A673 (cell line): ENCODE measurements around the gene PCDHGA7. TPM values are rescaled to one million over a fixed set of nuclear protein-coding genes. Genes with fewer than 3 reads are reported as not detected.
A peak's percentile ranks its signal among the peaks of the same experiment; 100 is the strongest.

ENCODE experiments used
- BruUV-seq: library from RNA; stranded (reverse); fragments of 400-500 nt; replicated peaks from 2 replicates; lab custom pipeline; 2021; lab: Mats Ljungman, UMichigan
- CTCF ChIA-PET: fragments of 300-600 bp; sonication (Branson Sonifier 250); formaldehyde crosslinking; loops from one replicate; lab custom pipeline; 2022; ENCODE audit warnings: antibody characterized with exemption; lab: Charles Lee
- POLR2A ChIA-PET: fragments of 300-600 bp; sonication (Branson Sonifier 250); formaldehyde crosslinking; loops from one replicate; lab custom pipeline; 2022; ENCODE audit warnings: antibody characterized with exemption; ENCODE audit not compliant: low non-redundant PET; lab: Charles Lee
- DNase-seq: peaks from one replicate; pipeline ENCODE4 v3.0.0-alpha.2; 2015; ENCODE audit warnings: low spot score
- H3K27ac ChIP-seq: fragments of 200-600 bp; sonication (generic); 2 replicates; pipeline ENCODE4 v1.5.1; 2016; ENCODE audit warnings: mixed run types, low read depth, mild to moderate bottlenecking, mixed read lengths, antibody characterized with exemption, low read length; ENCODE audit not compliant: poor library complexity, severe bottlenecking
- H3K27me3 ChIP-seq: fragments of 200-600 bp; sonication (generic); replicated peaks from 2 replicates; pipeline ENCODE4 v1.6.1; 2017; ENCODE audit warnings: mixed run types, low read depth, mild to moderate bottlenecking, mixed read lengths, antibody characterized with exemption, low read length; ENCODE audit not compliant: insufficient read depth, poor library complexity
- H3K36me3 ChIP-seq: fragments of 200-600 bp; sonication (generic); 2 replicates; pipeline ENCODE4 v1.6.1; 2016; ENCODE audit warnings: mixed run types, mild to moderate bottlenecking, mixed read lengths, antibody characterized with exemption, low read length; ENCODE audit not compliant: insufficient read depth, poor library complexity, severe bottlenecking
- H3K4me1 ChIP-seq: fragments of 200-600 bp; sonication (generic); 2 replicates; pipeline ENCODE4 v1.6.1; 2017; ENCODE audit warnings: mixed run types, mild to moderate bottlenecking, mixed read lengths, antibody characterized with exemption, low read length; ENCODE audit not compliant: insufficient read depth, poor library complexity, severe bottlenecking
- H3K4me3 ChIP-seq: fragments of 200-600 bp; sonication (generic); 2 replicates; pipeline ENCODE4 v1.5.1; 2016; ENCODE audit warnings: low read depth, mixed run types, mild to moderate bottlenecking, mixed read lengths, low read length; ENCODE audit not compliant: poor library complexity, severe bottlenecking
- H3K9me3 ChIP-seq: fragments of 200-600 bp; sonication (generic); 2 replicates; pipeline ENCODE4 v1.6.1; 2016; ENCODE audit warnings: mixed run types, low read depth, mild to moderate bottlenecking, mixed read lengths, antibody characterized with exemption, low read length; ENCODE audit not compliant: poor library complexity, severe bottlenecking
- EZH2 ChIP-seq: fragments of 200-600 bp; sonication (generic); IDR thresholded peaks from 2 replicates; pipeline ENCODE4 v1.6.1; 2017; ENCODE audit warnings: borderline replicate concordance, low read depth, mild to moderate bottlenecking, mixed read lengths, antibody characterized with exemption, low read length; ENCODE audit not compliant: poor library complexity, severe bottlenecking
- intact Hi-C: fragments of 100-400 bp; cut with micrococcal nuclease; formaldehyde crosslinking; loops from one replicate; pipeline ENCODE4 v1.10.0; 2022; ENCODE audit not compliant: unreplicated experiment
- total RNA-seq: library from RNA; stranded (reverse); gene quantifications from 2 replicates; pipeline ENCODE4 v1.2.3, GENCODE V29; 2021
- TF ChIP-seq, protein P1 (sequence below): fragments of 300-800, 200-600 bp; sonication (generic); conservative IDR thresholded peaks from 2 replicates; pipeline ENCODE4 v1.5.1; 2017; ENCODE audit warnings: low read depth, mild to moderate bottlenecking, antibody characterized with exemption, low read length, moderate library complexity, mixed read lengths

Gene PCDHGA7
- total RNA-seq, 1 experiment from 2014 or later = 10.9 TPM

DNA sequence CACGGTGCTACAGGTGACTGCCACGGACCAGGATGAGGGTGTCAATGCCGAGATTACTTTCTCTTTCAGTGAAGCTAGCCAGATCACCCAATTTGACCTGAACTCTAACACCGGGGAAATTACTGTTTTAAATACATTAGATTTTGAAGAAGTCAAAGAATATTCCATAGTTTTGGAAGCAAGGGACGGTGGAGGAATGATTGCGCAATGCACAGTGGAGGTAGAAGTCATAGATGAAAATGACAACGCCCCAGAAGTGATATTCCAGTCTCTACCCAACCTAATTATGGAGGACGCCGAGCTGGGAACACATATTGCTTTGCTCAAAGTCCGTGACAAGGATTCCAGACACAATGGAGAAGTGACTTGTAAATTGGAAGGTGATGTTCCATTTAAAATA is 6.1 kb downstream of the PCDHGA7 start:
- H3K4me3 ChIP-seq = no peak overlapping the region
- POLR2A ChIA-PET = no interaction called here
- DNase-seq = no peak
- TF ChIP-seq, protein P1, sequence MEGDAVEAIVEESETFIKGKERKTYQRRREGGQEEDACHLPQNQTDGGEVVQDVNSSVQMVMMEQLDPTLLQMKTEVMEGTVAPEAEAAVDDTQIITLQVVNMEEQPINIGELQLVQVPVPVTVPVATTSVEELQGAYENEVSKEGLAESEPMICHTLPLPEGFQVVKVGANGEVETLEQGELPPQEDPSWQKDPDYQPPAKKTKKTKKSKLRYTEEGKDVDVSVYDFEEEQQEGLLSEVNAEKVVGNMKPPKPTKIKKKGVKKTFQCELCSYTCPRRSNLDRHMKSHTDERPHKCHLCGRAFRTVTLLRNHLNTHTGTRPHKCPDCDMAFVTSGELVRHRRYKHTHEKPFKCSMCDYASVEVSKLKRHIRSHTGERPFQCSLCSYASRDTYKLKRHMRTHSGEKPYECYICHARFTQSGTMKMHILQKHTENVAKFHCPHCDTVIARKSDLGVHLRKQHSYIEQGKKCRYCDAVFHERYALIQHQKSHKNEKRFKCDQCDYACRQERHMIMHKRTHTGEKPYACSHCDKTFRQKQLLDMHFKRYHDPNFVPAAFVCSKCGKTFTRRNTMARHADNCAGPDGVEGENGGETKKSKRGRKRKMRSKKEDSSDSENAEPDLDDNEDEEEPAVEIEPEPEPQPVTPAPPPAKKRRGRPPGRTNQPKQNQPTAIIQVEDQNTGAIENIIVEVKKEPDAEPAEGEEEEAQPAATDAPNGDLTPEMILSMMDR = no peak
- no peak for TF ChIP-seq EZH2
- H3K27ac ChIP-seq = no peak overlapping the region
- CTCF ChIA-PET = no interaction called here
- no peaks in the 10 kb centered on the region for H3K36me3 ChIP-seq
- H3K9me3 ChIP-seq = peaks cover 69% of the 10 kb centered on the region
- no TSS peak for BruUV-seq
- intact Hi-C loops = no loop called here
- no peaks in the 10 kb centered on the region for H3K4me1 ChIP-seq
- no peaks in the 10 kb centered on the region for H3K27me3 ChIP-seq

DNA sequence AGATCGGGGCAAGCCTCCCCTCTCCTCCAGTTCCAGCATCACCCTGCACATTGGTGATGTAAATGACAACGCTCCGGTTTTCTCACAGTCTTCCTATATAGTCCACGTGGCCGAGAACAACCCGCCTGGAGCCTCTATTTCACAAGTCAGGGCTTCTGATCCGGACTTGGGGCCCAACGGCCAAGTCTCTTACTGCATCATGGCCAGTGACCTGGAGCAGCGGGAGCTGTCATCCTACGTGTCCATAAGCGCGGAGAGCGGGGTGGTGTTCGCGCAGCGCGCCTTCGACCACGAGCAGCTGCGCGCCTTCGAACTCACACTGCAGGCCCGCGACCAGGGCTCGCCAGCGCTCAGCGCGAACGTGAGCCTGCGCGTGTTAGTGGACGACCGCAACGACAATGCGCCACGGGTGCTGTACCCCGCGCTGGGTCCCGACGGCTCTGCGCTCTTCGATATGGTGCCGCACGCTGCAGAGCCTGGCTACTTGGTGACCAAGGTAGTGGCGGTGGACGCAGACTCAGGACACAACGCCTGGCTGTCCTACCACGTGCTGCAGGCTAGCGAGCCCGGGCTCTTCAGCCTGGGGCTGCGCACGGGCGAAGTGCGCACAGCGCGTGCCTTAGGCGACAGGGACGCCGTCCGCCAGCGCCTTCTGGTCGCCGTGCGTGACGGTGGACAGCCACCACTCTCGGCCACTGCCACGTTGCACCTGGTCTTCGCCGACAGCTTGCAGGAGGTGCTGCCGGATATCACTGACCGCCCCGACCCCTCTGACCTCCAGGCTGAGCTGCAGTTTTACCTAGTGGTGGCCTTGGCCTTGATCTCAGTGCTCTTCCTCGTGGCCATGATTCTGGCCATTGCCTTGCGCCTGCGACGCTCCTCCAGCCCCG is 6.9 kb downstream of the PCDHGA7 start:
- Histone ChIP-seq H3K36me3 (no peaks in the 10 kb centered on the region), H3K27ac (no peak overlapping the region), H3K4me1 (no peaks in the 10 kb centered on the region), H3K4me3 (no peak overlapping the region), H3K9me3 (peaks cover 62% of the 10 kb centered on the region), H3K27me3 (no peaks in the 10 kb centered on the region)
- TF ChIP-seq, protein P1 = no peak
- no peak for TF ChIP-seq EZH2
- BruUV-seq = no TSS peak
- no peak for DNase-seq
- CTCF ChIA-PET = no interaction called here
- intact Hi-C loops = no loop called here
- POLR2A ChIA-PET = no interaction called here

DNA sequence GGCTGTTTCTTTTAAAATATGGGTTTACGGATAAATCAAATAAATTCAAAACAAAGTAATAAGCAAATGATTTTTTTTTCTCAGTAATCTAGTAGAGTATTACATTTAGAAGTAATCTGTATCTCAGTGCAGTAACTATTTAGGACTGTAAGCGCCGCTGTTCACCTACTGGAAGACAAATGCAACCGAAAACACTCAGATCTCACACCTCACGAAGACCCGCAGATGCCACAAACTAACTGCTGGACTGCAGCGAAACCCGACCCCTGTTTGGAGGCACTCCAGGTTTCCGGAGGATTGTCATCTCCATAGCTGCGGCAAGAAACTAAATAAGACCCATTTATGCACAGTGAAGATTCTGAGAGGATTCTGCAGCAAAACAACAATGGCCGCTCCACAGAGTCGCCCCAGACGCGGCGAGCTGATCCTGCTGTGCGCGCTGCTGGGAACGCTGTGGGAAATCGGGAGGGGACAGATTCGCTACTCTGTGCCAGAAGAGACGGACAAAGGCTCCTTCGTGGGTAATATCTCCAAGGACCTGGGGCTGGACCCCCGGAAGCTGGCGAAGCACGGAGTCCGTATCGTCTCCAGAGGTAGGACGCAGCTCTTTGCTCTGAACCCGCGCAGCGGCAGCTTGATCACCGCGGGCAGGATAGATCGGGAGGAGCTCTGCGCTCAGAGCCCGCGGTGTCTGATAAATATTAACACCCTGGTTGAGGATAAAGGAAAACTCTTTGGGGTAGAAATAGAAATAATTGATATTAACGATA is 10.1 kb downstream of the PCDHGA7 start, which contains the start of gene PCDHGA8:
TSS of gene PCDHGA8 (plus strand) at position 205 of the 770 bp plus-strand sequence. CDS start at position 386, 181 bp downstream.
- TF ChIP-seq EZH2 = no peak
- TF ChIP-seq, protein P1 = peak; percentile 44
- no peaks in the 10 kb centered on the region for H3K4me1 ChIP-seq
- H3K27me3 ChIP-seq = no peaks in the 10 kb centered on the region
- POLR2A ChIA-PET = no interaction called here
- H3K4me3 ChIP-seq = no peak within 1 kb of the TSS
- DNase-seq = peak; percentile 71
- CTCF ChIA-PET = no interaction called here
- BruUV-seq = no TSS peak
- peaks cover 54% of the 10 kb centered on the region for H3K9me3 ChIP-seq
- H3K36me3 ChIP-seq = no peaks in the 10 kb centered on the region
- intact Hi-C loops = no loop called here
- H3K27ac ChIP-seq = no peak within 1 kb of the TSS
